ENCODE data around the gene CTIF.

The CTIF gene

DNA sequence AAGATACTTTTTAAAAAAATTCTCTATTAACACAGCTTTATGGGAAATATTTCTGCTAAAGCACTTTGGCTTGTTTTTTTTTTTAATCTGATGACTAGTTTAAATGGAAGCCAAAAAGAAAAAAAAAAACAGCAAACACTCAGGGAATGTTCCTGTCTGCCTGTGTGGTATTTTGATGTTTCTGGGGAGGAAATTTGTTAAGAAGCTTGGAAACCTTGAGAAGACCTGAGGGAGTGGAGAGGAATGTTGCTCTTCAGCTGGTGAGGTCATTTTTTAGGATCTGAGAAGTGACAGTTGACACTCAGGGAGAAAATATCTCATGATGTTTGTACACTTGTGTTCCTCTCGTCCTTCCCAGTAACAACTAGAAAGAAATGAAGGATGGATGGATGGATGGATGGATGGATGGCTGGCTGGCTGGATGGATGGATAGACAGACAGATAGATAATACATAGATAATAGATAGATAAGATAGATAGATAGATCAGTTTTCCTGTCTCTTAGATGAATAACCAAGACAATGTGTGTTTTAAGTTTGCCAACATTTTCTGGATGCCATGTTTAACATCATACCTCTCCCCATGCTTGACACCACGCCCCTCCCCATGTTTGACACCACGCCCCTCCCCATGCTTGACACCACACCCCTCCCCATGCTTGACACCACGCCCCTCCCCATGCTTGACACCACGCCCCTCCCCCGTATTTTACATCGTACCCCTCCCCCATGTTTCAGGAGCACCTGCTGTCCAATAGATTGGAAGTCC, 84.8 kb downstream of the CTIF start:
- no peak for DNase-seq

DNA sequence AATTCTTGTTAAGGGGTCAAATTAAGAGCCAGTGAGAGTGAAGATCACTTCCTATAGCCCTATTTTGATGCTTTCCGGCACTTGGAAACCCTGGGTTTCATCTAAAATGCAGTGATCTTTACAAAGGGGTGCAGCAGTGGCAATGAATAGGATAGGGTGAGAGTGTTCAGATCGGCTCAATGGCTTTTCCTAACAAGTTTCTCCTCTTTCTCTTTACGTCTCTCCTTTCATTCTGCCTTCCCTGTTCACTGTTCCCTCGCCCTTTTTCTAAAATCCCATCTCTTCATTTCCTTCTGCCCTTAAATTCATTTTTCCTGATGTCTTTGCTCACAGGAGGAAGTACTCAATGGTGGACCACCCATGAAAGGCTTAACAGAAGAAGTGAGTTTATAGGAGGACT, 86.0 kb downstream of the CTIF start:
- DNase-seq: no peak

DNA sequence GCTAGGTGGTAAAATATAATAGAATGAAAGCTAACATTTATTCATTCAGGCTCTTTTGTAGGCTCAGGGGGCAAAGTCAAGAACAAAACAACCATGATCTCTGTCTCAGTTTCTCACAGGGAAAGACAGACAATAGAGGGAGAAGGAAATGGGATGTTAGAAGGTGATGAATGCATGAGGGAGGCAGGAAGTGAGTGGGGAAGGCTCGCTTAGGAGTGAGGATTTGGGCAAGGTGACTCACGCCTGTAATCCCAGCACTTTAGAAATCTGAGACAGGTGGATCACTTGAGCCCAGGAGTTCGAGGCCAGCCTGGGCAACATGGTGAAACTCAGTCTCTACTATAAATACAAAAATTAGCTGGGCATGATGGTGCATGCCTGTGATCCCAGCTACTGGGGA, 88.4 kb downstream of the CTIF start:
- no peak for DNase-seq

DNA sequence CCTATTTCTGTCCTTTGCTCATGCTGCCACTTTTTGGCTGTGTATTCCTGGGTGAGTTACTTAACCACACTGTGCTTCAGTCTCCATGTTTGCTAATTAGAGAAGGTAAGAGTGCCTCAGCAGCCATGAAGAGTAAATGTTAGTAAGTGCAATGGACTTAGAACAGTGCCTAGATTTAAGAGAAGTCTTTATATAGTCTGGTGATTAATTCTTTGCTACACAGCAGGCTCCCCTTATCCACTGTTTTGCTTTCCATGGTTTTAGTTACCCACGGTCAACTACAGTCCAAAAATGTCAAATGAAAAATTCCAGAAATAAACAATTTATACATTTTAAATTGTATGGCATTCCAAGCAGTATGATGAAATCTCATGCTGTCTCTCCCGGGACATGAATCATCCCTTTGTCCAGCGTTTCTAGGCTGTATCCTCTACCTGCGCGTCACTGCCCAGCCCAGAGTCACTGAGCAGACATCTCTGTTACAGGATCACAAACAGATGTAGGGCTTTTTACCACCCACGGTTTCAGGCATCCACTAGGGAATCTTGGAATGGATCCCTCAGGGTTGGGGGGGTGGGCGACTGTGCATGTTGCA, 91.0 kb downstream of the CTIF start:
- peak; percentile 78 for DNase-seq

DNA sequence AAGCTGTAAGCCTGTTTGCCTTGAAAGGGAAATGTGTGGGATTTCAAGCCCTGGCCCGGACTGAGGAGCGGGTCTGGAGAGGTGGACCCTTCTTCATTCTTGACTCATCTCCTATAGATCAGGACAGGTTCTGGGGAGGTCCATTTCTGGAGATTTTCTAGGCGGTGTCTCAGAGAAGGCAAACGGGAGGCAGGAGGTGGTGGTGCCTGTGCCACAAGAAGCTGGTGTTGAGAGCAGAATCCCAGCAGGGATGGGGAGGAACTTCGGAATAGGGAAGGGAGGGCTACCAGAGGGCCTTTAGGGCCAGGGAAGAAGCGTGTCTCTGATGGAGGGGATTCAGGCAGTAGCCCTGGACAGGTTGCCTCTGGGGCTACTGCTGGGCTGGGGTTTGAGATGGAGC, 93.0 kb downstream of the CTIF start:
- DNase-seq: no peak

DNA sequence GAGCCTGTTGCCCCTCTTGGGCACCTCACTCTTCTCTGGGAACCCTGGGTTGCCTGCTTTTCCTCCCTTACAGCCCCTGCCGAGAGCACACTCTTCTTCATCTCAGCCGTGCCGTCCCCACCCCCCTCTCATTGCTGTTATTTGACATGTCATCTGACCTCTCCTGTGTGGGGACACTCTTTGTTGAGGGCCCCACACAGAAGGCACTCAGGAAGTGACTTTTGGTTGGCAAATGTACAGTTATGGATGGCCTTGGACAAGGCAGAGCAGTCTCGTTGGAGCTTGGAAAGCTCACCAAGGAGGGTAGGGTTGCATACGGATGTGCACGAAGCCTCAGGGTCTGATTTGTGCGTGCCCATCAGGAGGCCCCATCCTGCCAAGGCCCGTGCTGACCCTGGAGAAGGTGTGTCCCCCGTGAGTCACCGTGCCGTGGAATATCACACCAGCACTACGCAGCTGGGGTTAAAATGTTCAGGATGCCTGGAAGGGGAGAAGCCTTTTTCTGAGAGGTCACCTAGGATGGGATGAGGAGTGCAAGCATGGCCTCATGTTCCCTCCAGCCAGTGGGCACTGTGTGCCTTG, 93.9 kb downstream of the CTIF start:
- DNase-seq: no peak

DNA sequence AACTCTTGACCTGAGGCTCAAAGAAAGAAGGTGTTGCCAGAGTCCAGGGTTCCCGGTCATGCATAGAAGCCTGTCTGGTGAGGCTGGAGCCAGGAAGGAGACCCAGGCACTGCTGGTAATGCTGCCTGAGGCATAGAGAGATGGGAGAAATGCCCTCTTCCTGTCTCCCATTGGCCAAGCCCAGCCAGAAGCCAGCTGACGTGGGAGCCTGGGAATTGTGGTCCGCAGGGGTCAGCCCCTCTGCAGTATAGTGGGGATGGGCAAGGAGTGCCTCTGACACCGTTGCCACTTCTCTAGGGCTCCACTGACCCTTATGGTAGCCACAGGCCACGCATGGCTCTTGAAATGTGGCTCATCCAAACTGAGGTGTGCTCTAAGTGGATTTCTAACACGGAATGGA, 95.7 kb downstream of the CTIF start:
- no peak for DNase-seq

DNA sequence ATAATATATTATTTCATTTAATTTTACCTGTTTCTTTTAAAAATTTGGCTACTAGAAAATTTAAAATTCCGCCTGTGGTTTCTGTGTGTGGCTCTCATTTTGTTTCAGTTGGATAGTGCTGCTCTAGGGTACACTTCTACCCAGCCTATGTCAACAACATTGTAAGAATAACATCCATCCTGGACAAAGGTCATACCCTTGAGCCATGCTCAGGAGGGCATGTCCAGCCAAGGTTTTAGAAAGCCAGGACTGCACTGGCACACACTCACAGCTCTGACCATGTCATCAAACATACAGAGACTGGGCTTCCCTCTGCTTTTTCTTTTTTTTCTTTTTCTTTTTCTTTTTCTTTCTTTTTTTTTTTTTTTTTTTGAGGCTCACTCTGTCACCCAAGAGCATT, 96.1 kb downstream of the CTIF start:
- DNase-seq: no peak

DNA sequence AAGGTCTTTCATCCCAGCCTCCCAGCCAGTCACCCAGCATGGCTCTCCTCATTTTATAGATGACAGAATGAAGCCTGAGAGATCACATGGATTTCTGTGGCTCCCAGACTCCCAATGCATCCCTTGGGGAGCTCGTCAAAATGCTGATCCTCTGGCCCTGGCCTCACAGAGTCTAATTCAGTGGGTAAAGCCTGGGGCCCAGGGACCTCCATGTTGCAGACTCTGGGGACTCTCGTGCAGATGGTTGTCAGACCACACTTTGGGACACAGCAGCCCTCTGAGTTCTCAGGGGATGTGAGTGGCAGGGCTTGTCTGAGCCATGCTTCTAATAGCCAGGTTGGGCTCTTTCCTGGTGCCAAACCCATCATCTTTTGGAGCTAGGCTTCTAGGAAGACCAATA, 97.0 kb downstream of the CTIF start:
- DNase-seq: no peak

DNA sequence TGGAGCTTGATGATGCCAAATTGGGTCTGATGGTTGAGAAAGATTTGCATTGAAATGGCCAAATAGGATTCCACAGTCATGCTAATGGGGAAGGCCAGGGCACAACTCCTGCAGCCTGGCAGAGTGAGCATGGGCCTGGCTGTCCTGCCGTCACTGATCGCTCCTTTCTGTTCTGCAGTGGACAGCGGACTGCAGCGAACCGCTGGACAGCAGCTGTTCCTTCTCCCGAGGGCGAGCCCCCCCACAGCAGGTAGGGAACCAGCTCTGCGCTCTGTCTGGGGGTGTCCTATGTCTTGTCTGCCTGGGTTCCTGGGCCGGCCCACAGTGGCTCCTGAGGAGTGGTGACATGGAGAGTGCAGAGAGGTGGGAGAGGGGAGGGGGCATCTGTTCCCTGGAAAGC, 97.6 kb downstream of the CTIF start:
- DNase-seq: no peak

DNA sequence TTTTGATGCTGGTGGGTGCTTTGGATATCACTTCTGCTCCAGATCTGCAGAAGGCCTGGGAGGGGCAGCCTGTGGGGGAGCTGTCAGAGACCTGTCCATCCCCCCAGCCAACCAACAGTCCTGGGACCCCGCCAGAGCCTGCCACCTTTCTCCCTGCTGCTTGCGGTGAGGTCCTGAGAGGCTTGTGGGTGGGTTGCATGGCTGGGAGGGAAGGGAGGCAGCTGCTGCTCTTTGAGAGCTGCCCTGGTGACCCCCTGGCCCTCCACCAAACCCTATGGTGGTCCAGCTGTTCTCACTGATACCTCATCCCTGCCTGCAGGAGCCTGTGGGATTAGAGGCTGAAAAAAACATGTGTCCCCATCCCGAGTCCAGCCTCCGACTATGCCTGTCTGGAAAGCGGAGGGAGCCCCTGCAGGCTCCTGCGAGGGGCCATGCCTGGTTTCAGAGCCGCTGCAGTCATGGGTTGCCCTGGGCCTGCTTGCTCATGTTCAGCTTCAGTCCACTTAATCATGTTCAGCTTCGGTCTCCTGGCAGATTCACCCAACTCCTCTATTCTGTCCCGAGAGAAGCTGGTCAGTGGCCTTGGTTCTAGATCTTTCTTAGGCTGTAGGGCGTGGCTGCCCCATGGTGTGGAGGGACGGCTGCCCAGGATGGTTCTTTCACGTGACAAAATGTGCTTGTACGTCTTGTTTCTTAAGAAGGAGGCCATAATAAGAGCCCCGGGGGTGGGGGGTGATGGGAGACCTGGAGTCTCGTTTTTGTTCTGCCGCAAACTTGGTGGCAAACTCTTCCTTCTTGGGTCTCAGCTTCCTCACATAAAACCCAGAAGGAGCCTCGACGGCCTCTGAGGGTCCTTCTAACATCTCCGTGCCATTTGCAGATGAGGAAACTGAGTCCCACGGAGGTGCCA, 98.5 kb downstream of the CTIF start:
- no peak for DNase-seq

DNA sequence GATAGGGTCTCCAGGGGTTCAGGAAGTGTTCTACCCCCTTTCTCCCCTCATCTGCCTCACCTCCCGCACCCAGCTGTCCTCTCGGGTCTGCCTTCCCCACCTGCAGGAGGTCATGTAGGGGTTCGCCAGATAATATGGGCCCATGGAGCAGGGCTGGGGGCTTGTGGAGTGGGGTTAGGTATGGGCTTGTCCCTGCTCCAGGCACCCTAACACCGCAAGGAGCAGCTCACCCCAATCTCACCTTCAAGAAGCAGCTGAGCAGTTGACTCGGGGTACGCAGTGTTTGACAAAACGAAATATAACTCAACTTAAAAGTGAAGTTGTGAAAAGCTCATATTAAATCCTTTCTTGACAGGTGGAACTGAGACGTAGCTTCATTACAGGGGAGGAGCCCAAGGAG, 99.6 kb downstream of the CTIF start:
- DNase-seq: no peak

DNA sequence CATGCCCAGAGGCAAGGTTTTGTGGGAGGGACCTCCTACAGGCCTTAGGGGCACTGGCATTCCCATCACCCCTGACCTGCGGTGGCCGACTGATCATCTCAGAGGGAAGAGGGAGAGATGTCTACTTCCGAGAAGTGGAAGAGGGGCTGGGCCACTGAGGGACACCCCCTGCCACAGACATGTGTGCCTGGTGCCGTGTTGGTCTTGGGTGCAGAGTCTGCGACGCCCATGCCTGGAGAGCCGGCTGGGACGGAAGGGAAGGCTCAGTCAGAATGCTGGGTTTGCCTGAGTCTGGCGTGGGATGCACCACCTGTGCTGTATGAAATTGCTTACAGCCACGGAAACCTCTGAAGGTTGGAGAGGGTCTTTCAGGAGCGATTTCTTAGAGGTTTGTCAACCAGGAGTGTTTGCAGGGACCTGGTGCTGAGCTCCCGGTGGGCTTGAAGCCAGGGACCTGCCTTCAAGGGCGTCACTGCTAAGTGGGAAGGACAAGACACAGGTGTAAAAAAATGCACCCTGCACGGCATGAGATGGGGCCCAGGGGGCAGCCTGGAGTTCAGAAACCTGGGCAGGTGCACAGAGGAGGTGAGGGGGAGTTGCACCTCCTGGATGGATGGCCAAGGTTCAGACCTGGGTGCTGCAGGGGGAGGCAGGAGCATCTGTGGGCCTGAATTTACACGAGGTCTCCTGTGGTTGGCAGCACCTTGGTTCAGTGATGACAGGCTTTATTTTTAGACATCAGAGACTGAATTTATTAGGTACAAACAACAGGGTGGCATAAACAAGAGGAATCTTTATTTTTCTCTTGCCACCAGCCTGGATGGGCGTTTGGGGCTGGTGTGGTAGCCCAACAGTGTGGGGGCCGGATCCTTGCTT, 100.3 kb downstream of the CTIF start:
- no peak for DNase-seq

DNA sequence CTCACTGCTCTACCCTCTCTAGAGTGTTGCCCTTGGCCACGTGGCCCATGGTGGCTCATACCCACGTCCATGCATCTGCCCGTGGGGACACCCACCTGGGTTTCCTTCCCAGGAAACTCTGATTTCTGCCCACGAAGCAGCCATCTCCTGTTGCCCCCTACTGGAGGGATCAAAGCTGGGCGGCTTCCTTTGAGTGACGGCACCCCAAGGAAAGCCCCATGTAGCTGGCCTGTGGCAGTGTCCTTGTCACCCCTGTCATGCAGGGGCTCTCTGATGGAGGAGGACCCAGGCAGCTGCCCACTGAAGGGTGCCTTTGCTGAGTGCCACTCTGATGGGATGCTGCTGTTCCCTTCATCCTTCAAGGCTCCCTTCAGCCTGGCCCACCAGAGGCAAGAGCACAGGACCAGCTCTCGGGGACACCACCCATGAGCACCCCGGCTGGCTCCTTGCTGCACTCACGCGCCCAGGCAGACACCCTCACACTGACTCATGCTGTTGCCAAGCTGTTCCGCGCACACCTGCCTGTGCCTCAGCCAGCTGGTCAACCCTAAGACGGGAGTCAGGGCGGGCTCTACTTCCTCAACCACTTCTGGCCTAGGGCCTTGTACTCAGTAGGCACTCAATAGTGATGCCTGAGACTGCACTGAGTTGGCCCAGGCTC, 101.1 kb downstream of the CTIF start:
- no peak for DNase-seq

DNA sequence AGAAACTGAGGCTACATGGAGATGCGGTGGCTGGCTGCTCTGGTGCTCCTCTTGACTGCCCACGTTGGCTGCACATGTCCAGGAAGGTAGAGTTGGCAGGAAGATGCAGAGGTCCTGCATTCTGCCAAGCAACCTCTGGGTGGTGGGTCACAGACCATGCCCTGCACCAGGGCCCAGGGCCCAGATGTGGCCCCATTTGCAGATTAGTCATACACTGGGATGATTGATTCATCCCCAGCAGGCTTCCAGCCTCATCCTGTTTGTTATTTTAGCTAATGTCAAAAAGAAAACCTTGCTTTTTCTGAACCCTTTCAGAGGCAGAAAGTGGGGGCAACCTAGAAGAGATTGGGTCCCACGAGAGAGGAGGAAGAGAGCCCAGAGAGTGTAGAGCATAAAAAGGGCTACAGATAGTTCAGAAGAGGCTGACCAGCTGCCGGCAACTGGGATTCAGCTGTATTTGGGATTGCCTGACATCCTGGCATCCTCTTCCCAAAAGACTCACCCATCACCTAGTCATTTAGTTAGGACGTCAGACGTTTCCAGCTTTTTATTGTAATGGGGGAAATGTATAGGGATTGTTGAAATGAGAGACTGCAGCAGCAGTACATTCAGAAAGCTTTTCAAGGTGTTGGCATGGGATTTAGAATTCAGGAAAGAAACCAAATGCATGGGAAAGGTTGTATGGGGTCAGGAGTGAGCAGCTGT, 101.9 kb downstream of the CTIF start:
- DNase-seq: no peak

DNA sequence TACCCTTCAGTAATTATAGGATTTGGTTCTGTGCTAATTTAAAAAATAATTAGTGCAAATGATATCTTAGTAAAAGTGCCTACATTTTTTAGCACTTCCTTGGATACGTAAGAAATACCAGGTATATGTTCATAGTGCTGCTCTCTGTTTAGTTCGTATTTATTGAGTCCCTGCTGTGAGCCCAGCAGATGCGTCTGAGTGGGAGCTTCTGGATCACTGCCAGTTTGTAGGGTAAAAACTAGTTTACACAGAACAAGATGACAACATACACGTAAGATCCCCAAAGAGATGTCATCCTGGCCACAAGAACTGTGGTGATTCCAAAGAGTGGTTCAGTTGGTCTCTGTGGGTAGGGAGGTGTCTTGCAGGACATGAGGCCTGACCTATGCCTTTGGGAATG, 103.2 kb downstream of the CTIF start:
- no peak for DNase-seq

DNA sequence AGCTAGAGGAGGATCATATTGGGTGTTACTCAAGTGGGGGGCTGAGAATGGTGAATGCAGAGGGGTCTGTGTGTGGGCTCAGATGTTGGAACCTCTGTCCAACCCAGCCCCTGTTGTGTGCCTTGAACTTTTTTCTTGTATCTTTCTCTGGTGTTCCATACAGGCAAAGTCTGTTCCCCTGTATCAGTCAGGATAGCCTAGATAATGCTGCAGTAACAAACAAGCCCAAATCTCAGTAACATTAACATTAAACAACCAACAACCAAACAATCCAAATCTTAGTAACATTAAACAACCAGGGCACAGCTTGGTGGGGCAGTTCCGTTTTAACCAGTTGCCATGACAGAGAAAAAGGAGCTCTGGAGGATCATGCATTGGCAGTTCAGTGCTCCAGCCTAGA, 103.7 kb downstream of the CTIF start:
- no peak for DNase-seq

DNA sequence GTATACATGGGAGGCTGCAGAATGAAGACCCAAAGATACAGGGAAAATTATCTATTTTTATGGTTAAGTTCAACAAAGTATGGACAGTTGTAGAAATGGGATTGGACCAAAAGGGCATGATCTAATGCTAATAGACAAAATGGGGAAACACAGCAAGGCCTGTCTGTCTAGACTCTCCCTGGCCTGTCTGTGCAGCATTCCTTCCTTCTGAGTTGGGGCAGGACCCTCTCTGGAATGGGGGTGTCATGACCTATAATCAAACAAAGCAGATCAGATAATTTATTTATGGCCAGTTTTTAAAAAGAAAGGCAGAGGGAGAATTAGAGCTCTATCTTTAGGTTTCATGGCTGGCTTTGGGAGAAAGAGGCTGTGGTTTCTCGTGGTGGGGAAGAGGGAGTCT, 104.4 kb downstream of the CTIF start:
- DNase-seq: no peak

DNA sequence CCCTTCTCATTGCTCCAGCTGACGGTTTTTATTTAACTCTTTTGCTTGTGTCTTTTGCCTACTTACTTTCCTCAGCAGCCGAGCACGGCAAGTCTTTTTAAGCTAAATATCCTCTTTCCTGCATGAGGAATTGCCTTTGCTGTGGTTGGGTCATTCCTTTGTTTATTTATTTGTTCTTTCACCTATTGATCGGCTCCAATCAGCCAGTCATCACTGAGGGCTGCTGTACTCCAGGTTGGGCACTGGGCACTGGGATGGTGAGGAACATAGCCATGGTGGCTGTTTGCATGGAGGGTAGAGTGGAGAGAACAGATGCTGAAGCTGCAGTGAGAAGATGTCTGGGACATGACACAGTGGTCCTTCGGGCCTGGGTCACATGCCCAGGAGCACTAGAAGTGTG, 105.2 kb downstream of the CTIF start:
- DNase-seq: no peak

DNA sequence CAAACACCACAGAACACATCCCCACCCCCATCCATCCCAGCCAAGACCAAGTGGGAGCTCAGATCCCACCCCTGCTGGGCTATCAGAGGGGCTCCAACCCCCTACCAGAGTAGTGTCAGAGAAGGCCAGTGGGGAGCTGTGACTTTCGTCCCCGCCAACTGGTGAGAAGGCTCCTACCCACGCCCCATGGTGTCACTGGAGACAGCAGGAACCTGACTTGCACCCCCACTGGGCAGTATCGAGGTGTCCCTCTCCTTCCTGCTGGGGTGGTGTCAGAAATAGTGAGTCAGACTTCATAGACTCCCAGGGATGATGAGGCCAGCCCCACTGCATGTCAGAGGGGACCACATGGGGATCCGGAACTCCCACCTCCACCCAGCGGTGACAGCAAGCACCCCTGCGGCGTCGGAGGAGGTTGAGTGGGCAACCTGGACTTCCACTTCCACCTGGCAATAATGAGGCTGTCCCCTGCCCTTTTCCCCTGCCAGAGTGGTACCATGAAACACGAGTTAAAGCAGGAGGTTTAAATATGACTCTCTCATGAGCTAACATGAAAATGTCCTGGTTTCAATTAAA, 106.7 kb downstream of the CTIF start:
- DNase-seq: no peak

DNA sequence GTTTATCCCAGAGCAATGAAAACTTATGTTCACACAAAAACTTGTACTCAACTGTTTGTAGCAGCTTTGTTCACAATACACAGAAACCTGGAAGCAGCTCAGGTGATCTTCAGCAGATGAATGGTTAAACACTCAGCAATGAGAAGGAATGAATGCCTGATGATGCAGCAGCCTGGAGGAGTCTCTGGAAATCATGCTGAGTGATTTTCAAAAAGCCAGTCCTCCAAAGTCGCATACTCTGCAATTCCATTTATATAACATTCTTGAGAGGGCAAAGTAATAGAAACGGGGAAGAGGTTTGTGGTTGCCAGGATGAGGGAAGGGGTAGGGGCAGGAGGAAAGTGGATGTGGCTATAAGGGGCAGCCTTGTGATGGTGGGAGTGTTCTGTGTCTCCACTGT, 108.1 kb downstream of the CTIF start:
- DNase-seq: no peak
